Testis (tissue), 3 donors: ENCODE results near the gene SDR42E2. TPM values are rescaled to one million over a fixed set of nuclear protein-coding genes. Genes with fewer than 3 reads are reported as not detected.

Experiments used
- DNase-seq: peaks from one replicate; pipeline ENCODE4 v3.0.0-alpha.2; 2019
- H3K27ac ChIP-seq, 2 donors: fragments of 200-600 bp; sonication (generic); one replicate each; pipeline ENCODE4 v1.5.1; 2019
- H3K27me3 ChIP-seq: fragments of 200-600 bp; sonication (generic); one replicate; pipeline ENCODE4 v1.5.1; 2019
- H3K36me3 ChIP-seq: fragments of 200-600 bp; sonication (generic); one replicate; pipeline ENCODE4 v1.5.1; 2017; ENCODE audit warnings: low read depth; ENCODE audit errors: missing control alignments
- H3K4me1 ChIP-seq: fragments of 200-600 bp; sonication (generic); one replicate; pipeline ENCODE4 v1.5.1; 2019
- H3K4me3 ChIP-seq, 2 donors: fragments of 200-600 bp; sonication (generic); one replicate each; pipeline ENCODE4 v1.5.1; 2017 to 2019
- H3K9me3 ChIP-seq: fragments of 200-600 bp; sonication (generic); one replicate; pipeline ENCODE4 v1.5.1; 2017
- POLR2A ChIP-seq: fragments of 450-650 bp; IDR thresholded peaks from one replicate; pipeline ENCODE4 v1.6.1; 2017; ENCODE audit warnings: antibody characterized with exemption, mild to moderate bottlenecking, moderate library complexity
- WGBS, 2 donors: methylation state at CpG; one replicate each; pipeline ENCODE4 v1.1.5; 2018; 5-methylcytosine and 5-hydroxymethylcytosine counted together
- intact Hi-C: fragments of 100-400 bp; cut with DNase I; formaldehyde crosslinking; loops from one replicate; pipeline ENCODE4 v1.15.1; 2023; ENCODE audit warnings: low total_unique reads
- polyA plus RNA-seq: library from polyadenylated mRNA; stranded (reverse); fragments of 350-450 nt; fragmentation: Illumina TruSeq; extraction: RNeasy Lipid Tissue Mini Kit (QIAGEN cat#74804); gene quantifications from one replicate; pipeline ENCODE4 v1.2.3, GENCODE V29; 2014; ENCODE audit warnings: low read depth, low replicate concordance; ENCODE audit not compliant: insufficient read depth
- total RNA-seq, 2 donors: library from RNA; depleted of rRNA; stranded (reverse); fragments of >200 nt; gene quantifications; one replicate each; pipeline ENCODE4 v1.2.3, GENCODE V29; 2016
- TF ChIP-seq, protein P1 (sequence below), 3 experiments: fragments of 450-650 bp in 2 of 3; fragments of 200-600 bp in 1 of 3; sonication (generic) in 1 of 3; IDR thresholded peaks; one replicate each; pipeline ENCODE4 v1.5.1; 2016 to 2019; ENCODE audit warnings: antibody characterized with exemption in 3 of 3, mild to moderate bottlenecking in 2 of 3, moderate library complexity in 1 of 3

The SDR42E2 gene
- total and polyA plus RNA-seq, 3 donors from 2014 or later: 0.31 to 1.4 (median 0.31) TPM

- Histone ChIP-seq H3K4me1 (peaks cover 2% of the 10 kb centered on the region), H3K27me3 (no peaks in the 10 kb centered on the region), H3K36me3 (no peaks in the 10 kb centered on the region), H3K27ac (no peak overlapping the region), H3K9me3 (no peaks in the 10 kb centered on the region), H3K4me3 (no peak overlapping the region)
- no peak for DNase-seq
- no peak for TF ChIP-seq POLR2A
- TF ChIP-seq, protein P1, sequence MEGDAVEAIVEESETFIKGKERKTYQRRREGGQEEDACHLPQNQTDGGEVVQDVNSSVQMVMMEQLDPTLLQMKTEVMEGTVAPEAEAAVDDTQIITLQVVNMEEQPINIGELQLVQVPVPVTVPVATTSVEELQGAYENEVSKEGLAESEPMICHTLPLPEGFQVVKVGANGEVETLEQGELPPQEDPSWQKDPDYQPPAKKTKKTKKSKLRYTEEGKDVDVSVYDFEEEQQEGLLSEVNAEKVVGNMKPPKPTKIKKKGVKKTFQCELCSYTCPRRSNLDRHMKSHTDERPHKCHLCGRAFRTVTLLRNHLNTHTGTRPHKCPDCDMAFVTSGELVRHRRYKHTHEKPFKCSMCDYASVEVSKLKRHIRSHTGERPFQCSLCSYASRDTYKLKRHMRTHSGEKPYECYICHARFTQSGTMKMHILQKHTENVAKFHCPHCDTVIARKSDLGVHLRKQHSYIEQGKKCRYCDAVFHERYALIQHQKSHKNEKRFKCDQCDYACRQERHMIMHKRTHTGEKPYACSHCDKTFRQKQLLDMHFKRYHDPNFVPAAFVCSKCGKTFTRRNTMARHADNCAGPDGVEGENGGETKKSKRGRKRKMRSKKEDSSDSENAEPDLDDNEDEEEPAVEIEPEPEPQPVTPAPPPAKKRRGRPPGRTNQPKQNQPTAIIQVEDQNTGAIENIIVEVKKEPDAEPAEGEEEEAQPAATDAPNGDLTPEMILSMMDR (IDR thresholded peaks at IDR 0.05): no peak
- intact Hi-C loops: no loop called here
- 86 to 88% methylated on average over 6 of the region's 6 CpGs for WGBS, 2 donors
These were observed 70.7 kb downstream of the SDR42E2 start for GRCh38 chr16:22233037-22233372.

GRCh38 chr16:22235839-22236745, 73.8 kb downstream of the SDR42E2 start:
- Histone ChIP-seq H3K27ac (no peak overlapping the region), H3K36me3 (no peaks in the 10 kb centered on the region), H3K4me3 (no peak overlapping the region), H3K4me1 (peaks cover 7% of the 10 kb centered on the region), H3K9me3 (no peaks in the 10 kb centered on the region), H3K27me3 (no peaks in the 10 kb centered on the region)
- 77 to 83% methylated on average over 9 of the region's 9 CpGs for WGBS, 2 donors
- no peak for DNase-seq
- no peak for TF ChIP-seq POLR2A
- TF ChIP-seq, protein P1 (IDR thresholded peaks at IDR 0.05): no peak
- intact Hi-C loops: no loop called here

DNA sequence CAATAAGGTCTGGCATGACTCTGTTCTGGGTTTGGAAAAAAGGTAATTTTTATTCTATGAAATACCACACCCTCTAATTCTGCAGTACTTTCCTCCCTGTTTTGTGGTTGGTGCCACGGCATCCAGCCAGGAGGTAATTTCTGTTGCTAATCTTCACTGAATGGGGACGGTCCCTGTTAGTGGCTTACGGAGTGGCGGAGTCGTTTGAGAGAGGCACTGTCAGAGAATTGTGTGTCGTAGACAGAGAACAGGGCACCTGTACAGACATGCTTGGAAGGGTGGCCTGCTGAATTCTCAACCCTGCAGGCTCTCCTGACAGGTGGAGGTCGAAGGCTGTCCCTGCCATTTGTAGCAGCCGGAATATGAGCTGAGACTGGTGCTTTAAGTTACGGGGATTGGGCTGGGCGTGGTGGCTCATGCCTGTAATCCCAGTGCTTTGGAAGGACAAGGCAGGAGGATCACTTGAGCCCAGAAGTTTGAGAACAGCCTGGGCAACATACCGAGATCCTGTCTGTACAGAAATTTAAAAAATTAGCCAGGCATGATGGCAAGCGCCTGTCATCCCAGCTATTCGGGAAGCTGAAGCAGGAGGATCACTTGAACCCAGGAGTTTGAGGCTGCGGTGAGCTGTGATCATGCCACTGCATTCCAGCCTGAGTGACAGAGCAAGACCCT, 77.0 kb downstream of the SDR42E2 start:
- H3K4me1 ChIP-seq: peaks cover 7% of the 10 kb centered on the region

GRCh38 chr16:22240023-22240710, 77.9 kb downstream of the SDR42E2 start:
- no peaks in the 10 kb centered on the region for H3K36me3 ChIP-seq
- 48 to 66% methylated on average over 3 of the region's 3 CpGs for WGBS, 2 donors
- H3K4me1 ChIP-seq: peaks cover 7% of the 10 kb centered on the region
- intact Hi-C loops: no loop called here
- no peak overlapping the region for H3K4me3 ChIP-seq
- H3K27ac ChIP-seq: peak overlapping the region in 1 of 2 donors; percentile 60
- no peak for DNase-seq
- no peaks in the 10 kb centered on the region for H3K9me3 ChIP-seq
- no peaks in the 10 kb centered on the region for H3K27me3 ChIP-seq
- no peak for TF ChIP-seq POLR2A
- TF ChIP-seq, protein P1 (IDR thresholded peaks at IDR 0.05): no peak

More for the DNA sequence above, 77.0 kb downstream of the SDR42E2 start:
- WGBS, 2 donors: 81 to 86% methylated on average over 14 of the region's 14 CpGs
- Histone ChIP-seq H3K4me3 (no peak overlapping the region), H3K27me3 (no peaks in the 10 kb centered on the region), H3K36me3 (no peaks in the 10 kb centered on the region), H3K27ac (peak overlapping the region in 1 of 2 donors; percentile 16), H3K9me3 (no peaks in the 10 kb centered on the region)
- no peak for TF ChIP-seq POLR2A
- DNase-seq: no peak
- intact Hi-C loops: no loop called here

Other genes starting within 250 kb of the SDR42E2 start
- 100 to 1,000 TPM; 103 to 136 TPM for gene UQCRC2, start 209.1 kb upstream of the SDR42E2 start, total RNA-seq
- gene UQCRC2, start 209.1 kb upstream of the SDR42E2 start, polyA plus RNA-seq: 114 TPM
- gene PDZD9, start 161.4 kb upstream of the SDR42E2 start, total RNA-seq: 10 to 100 TPM in 1 of 2 donors, 1 to 10 TPM in 1; 7.9 to 17.2 TPM
- gene PDZD9, start 161.4 kb upstream of the SDR42E2 start, polyA plus RNA-seq: 40.6 TPM
- gene MOSMO, start 154.4 kb upstream of the SDR42E2 start, total RNA-seq: 10 to 100 TPM; 33.4 to 36.8 TPM
- gene MOSMO, start 154.4 kb upstream of the SDR42E2 start, polyA plus RNA-seq: 17.4 TPM
- gene VWA3A, start 70.0 kb upstream of the SDR42E2 start, total RNA-seq: 1 to 10 TPM; 5.0 to 9.8 TPM
- gene VWA3A, start 70.0 kb upstream of the SDR42E2 start, polyA plus RNA-seq: 15.8 TPM
- 10 to 100 TPM; 10.2 to 11.1 TPM for gene EEF2K, start 43.8 kb downstream of the SDR42E2 start, total RNA-seq
- 6.6 TPM for gene EEF2K, start 43.8 kb downstream of the SDR42E2 start, polyA plus RNA-seq
- 10 to 100 TPM; 61.7 to 76.2 TPM for gene POLR3E, start 134.9 kb downstream of the SDR42E2 start, total RNA-seq
- gene POLR3E, start 134.9 kb downstream of the SDR42E2 start, polyA plus RNA-seq: 59.4 TPM
- 10 to 100 TPM; 56.8 to 63.7 TPM for gene CDR2, start 212.1 kb downstream of the SDR42E2 start, total RNA-seq
- 133 TPM for gene CDR2, start 212.1 kb downstream of the SDR42E2 start, polyA plus RNA-seq